Neural progenitor cell (in vitro differentiated cells): ENCODE results near the gene WWOX. TPM values are rescaled to one million over a fixed set of nuclear protein-coding genes. Genes with fewer than 3 reads are reported as not detected.

Experiments
- DNase-seq: peaks from one replicate; pipeline ENCODE4 v3.0.0-alpha.2; 2016; ENCODE audit warnings: low spot score
- H2AFZ ChIP-seq: fragments of 200-600 bp; sonication (generic); replicated peaks from 2 replicates; pipeline ENCODE4 v1.6.1; 2016; ENCODE audit warnings: antibody characterized with exemption
- H3F3A ChIP-seq: fragments of 200-600 bp; sonication (generic); 2 replicates; pipeline ENCODE4 v1.6.1; 2016; ENCODE audit warnings: antibody characterized with exemption, low read depth
- H3K27ac ChIP-seq: fragments of 200-600 bp; sonication (generic); 2 replicates; pipeline ENCODE4 v1.5.1; 2016; ENCODE audit warnings: mild to moderate bottlenecking
- H3K27me3 ChIP-seq: fragments of 200-600 bp; sonication (generic); 2 replicates; pipeline ENCODE4 v1.6.1; 2016; ENCODE audit warnings: mild to moderate bottlenecking, moderate library complexity
- H3K36me3 ChIP-seq: fragments of 200-600 bp; sonication (generic); 2 replicates; pipeline ENCODE4 v1.5.1; 2016
- H3K4me1 ChIP-seq: fragments of 200-600 bp; sonication (generic); 2 replicates; pipeline ENCODE4 v1.6.1; 2016; ENCODE audit warnings: mixed run types
- H3K4me2 ChIP-seq: fragments of 200-600 bp; sonication (generic); 2 replicates; pipeline ENCODE4 v1.6.1; 2016
- H3K4me3 ChIP-seq: fragments of 200-600 bp; sonication (generic); 2 replicates; pipeline ENCODE4 v1.5.1; 2016
- H3K79me2 ChIP-seq: fragments of 200-600 bp; sonication (generic); 2 replicates; pipeline ENCODE4 v1.6.1; 2016; ENCODE audit warnings: low read depth
- H3K9ac ChIP-seq: fragments of 200-600 bp; sonication (generic); 2 replicates; pipeline ENCODE4 v1.6.1; 2016
- H3K9me3 ChIP-seq: fragments of 200-600 bp; sonication (generic); 2 replicates; pipeline ENCODE4 v1.5.1; 2016; ENCODE audit warnings: low read depth
- H4K20me1 ChIP-seq: fragments of 200-600 bp; sonication (generic); 2 replicates; pipeline ENCODE4 v1.6.1; 2016; ENCODE audit warnings: low read depth
- H3K27ac Mint-ChIP-seq: 3 replicates; pipeline ENCODE4 v1.8.0; 2021; ENCODE audit warnings: mixed read lengths
- H3K27me3 Mint-ChIP-seq: 2 replicates; pipeline ENCODE4 v1.8.0; 2022; ENCODE audit warnings: low read depth, mild to moderate bottlenecking, inconsistent platforms, moderate library complexity, mixed read lengths; ENCODE audit not compliant: insufficient read depth
- H3K36me3 Mint-ChIP-seq: 3 replicates; pipeline ENCODE4 v1.8.0; 2021; ENCODE audit warnings: mixed read lengths
- H3K4me1 Mint-ChIP-seq: 3 replicates; pipeline ENCODE4 v1.8.0; 2021; ENCODE audit warnings: mixed read lengths
- H3K4me3 Mint-ChIP-seq: 3 replicates; pipeline ENCODE4 v1.8.0; 2021; ENCODE audit warnings: mild to moderate bottlenecking, moderate library complexity, mixed read lengths
- H3K9me3 Mint-ChIP-seq: 3 replicates; pipeline ENCODE4 v1.8.0; 2020; ENCODE audit warnings: mixed read lengths
- EZH2 ChIP-seq: fragments of 200-600 bp; sonication (generic); IDR thresholded peaks from 2 replicates; pipeline ENCODE4 v1.6.1; 2017; ENCODE audit warnings: antibody characterized with exemption, mild to moderate bottlenecking, moderate library complexity
- EZH2phosphoT487 ChIP-seq: fragments of 200-600 bp; sonication (generic); IDR thresholded peaks from 2 replicates; pipeline ENCODE4 v1.6.1; 2017; ENCODE audit warnings: antibody characterized with exemption
- total RNA-seq: library from RNA; depleted of rRNA; stranded (reverse); fragments of >200 nt; gene quantifications from 2 replicates; pipeline ENCODE4 v1.2.3, GENCODE V29; 2015; ENCODE audit warnings: low replicate concordance
- TF ChIP-seq, protein P1 (sequence below): fragments of 200-600 bp; sonication (generic); IDR thresholded peaks from 2 replicates; pipeline ENCODE4 v1.5.1; 2017; ENCODE audit warnings: antibody characterized with exemption, mild to moderate bottlenecking

The WWOX gene
- total RNA-seq, 1 donor from 2014 or later: 63.7 TPM

GRCh38 chr16:78432451-78432850 is 333.0 kb downstream of the WWOX start:
- Mint-ChIP-seq H3K4me1 (no peaks in the 10 kb centered on the region), H3K4me3 (no peak overlapping the region), H3K27ac (no peak overlapping the region), H3K9me3 (peaks cover 2% of the 10 kb centered on the region), H3K36me3 (peaks cover 9% of the 10 kb centered on the region), H3K27me3 (peaks cover 2% of the 10 kb centered on the region)
- Histone ChIP-seq H3K27me3 (no peaks in the 10 kb centered on the region), H3K9me3 (no peaks in the 10 kb centered on the region), H2AFZ (no peak overlapping the region), H3K36me3 (no peaks in the 10 kb centered on the region), H3K79me2 (no peaks in the 10 kb centered on the region), H3K27ac (no peak overlapping the region), H3K9ac (no peak overlapping the region), H4K20me1 (no peaks in the 10 kb centered on the region), H3K4me1 (no peaks in the 10 kb centered on the region), H3K4me3 (no peak overlapping the region), H3F3A (no peaks in the 10 kb centered on the region), H3K4me2 (no peak overlapping the region)
- TF ChIP-seq EZH2: no peak
- DNase-seq: no peak

GRCh38 chr16:78433116-78433515 is 333.7 kb downstream of the WWOX start:
- no peaks in the 10 kb centered on the region for H3K79me2 ChIP-seq
- H3K9ac ChIP-seq: no peak overlapping the region
- H4K20me1 ChIP-seq: no peaks in the 10 kb centered on the region
- no peaks in the 10 kb centered on the region for H3F3A ChIP-seq
- no peak overlapping the region for H3K4me2 ChIP-seq
- peaks cover 9% of the 10 kb centered on the region for H3K36me3 Mint-ChIP-seq
- H3K4me3 ChIP-seq: no peak overlapping the region
- H3K27ac Mint-ChIP-seq: no peak overlapping the region
- no peaks in the 10 kb centered on the region for H3K36me3 ChIP-seq
- H3K27ac ChIP-seq: no peak overlapping the region
- no peaks in the 10 kb centered on the region for H3K27me3 ChIP-seq
- peaks cover 2% of the 10 kb centered on the region for H3K9me3 Mint-ChIP-seq
- H3K4me1 ChIP-seq: no peaks in the 10 kb centered on the region
- DNase-seq: no peak
- peaks cover 2% of the 10 kb centered on the region for H3K27me3 Mint-ChIP-seq
- no peak overlapping the region for H3K4me3 Mint-ChIP-seq
- no peak overlapping the region for H2AFZ ChIP-seq
- H3K9me3 ChIP-seq: no peaks in the 10 kb centered on the region
- H3K4me1 Mint-ChIP-seq: no peaks in the 10 kb centered on the region
- TF ChIP-seq, protein P1, sequence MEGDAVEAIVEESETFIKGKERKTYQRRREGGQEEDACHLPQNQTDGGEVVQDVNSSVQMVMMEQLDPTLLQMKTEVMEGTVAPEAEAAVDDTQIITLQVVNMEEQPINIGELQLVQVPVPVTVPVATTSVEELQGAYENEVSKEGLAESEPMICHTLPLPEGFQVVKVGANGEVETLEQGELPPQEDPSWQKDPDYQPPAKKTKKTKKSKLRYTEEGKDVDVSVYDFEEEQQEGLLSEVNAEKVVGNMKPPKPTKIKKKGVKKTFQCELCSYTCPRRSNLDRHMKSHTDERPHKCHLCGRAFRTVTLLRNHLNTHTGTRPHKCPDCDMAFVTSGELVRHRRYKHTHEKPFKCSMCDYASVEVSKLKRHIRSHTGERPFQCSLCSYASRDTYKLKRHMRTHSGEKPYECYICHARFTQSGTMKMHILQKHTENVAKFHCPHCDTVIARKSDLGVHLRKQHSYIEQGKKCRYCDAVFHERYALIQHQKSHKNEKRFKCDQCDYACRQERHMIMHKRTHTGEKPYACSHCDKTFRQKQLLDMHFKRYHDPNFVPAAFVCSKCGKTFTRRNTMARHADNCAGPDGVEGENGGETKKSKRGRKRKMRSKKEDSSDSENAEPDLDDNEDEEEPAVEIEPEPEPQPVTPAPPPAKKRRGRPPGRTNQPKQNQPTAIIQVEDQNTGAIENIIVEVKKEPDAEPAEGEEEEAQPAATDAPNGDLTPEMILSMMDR: no peak
- TF ChIP-seq EZH2 (no peak), EZH2phosphoT487 (no peak)

GRCh38 chr16:78434401-78434800 is 334.9 kb downstream of the WWOX start:
- TF ChIP-seq EZH2 (no peak), EZH2phosphoT487 (no peak)
- TF ChIP-seq, protein P1: no peak
- Mint-ChIP-seq H3K4me1 (no peaks in the 10 kb centered on the region), H3K9me3 (peaks cover 2% of the 10 kb centered on the region)

DNA sequence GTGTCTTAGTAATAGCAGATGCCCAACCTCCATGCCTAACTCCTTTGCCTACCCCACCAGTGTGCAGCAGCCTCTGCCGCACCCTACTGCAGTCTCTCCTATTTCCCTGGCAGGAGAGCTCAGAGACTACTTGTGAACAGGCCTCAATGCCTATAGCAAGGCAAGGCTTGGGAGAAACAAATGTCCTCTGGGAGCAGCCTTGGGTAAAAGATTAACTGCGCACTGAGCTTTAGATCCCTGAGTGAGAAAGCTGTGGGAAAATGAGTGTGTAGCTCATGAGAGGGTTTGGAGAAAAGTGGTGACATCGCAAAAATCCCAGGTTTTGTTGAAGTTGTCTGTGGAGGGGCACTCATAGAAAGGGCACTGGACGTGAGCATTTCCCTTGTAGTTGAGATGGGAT is 335.8 kb downstream of the WWOX start:
- no peaks in the 10 kb centered on the region for H3K9me3 Mint-ChIP-seq
- no peak overlapping the region for H2AFZ ChIP-seq
- TF ChIP-seq EZH2phosphoT487 (no peak), EZH2 (no peak)
- TF ChIP-seq, protein P1: no peak
- no peaks in the 10 kb centered on the region for H3F3A ChIP-seq
- no peaks in the 10 kb centered on the region for H4K20me1 ChIP-seq
- H3K27me3 Mint-ChIP-seq: peaks cover 2% of the 10 kb centered on the region
- no peak for DNase-seq
- no peaks in the 10 kb centered on the region for H3K27me3 ChIP-seq
- H3K79me2 ChIP-seq: no peaks in the 10 kb centered on the region
- no peaks in the 10 kb centered on the region for H3K36me3 ChIP-seq
- no peaks in the 10 kb centered on the region for H3K4me1 ChIP-seq
- H3K4me1 Mint-ChIP-seq: no peaks in the 10 kb centered on the region
- no peak overlapping the region for H3K27ac ChIP-seq
- peaks cover 5% of the 10 kb centered on the region for H3K36me3 Mint-ChIP-seq
- H3K9ac ChIP-seq: no peak overlapping the region
- no peak overlapping the region for H3K27ac Mint-ChIP-seq
- no peaks in the 10 kb centered on the region for H3K9me3 ChIP-seq
- no peak overlapping the region for H3K4me2 ChIP-seq
- no peak overlapping the region for H3K4me3 Mint-ChIP-seq
- H3K4me3 ChIP-seq: no peak overlapping the region

More at GRCh38 chr16:78434401-78434800, 334.9 kb downstream of the WWOX start:
- Histone ChIP-seq H2AFZ (no peak overlapping the region), H4K20me1 (no peaks in the 10 kb centered on the region), H3K4me2 (no peak overlapping the region), H3K27ac (no peak overlapping the region), H3K79me2 (no peaks in the 10 kb centered on the region), H3K36me3 (no peaks in the 10 kb centered on the region), H3K4me3 (no peak overlapping the region), H3K9me3 (no peaks in the 10 kb centered on the region), H3K9ac (no peak overlapping the region), H3K27me3 (no peaks in the 10 kb centered on the region), H3K4me1 (no peaks in the 10 kb centered on the region), H3F3A (no peaks in the 10 kb centered on the region)
- Mint-ChIP-seq H3K27me3 (peaks cover 2% of the 10 kb centered on the region), H3K4me3 (no peak overlapping the region), H3K36me3 (peaks cover 7% of the 10 kb centered on the region), H3K27ac (no peak overlapping the region)
- no peak for DNase-seq
